Keratinocyte (primary cell): Measurements from ENCODE around the gene WFDC5.
"Not testable (repeated sequence)": the region's sequence is repeated elsewhere in the genome, so short reads cannot be mapped to it uniquely, and the experiment has no call there.

Source experiments
- EZH2 ChIP-seq: IDR thresholded peaks from one replicate; pipeline ENCODE4 v1.6.1; 2012; ENCODE audit warnings: inconsistent platforms, mild to moderate bottlenecking, low read length, moderate library complexity
- TF ChIP-seq, protein P1 (sequence below), 3 experiments: IDR thresholded peaks in 1 of 3; conservative IDR thresholded peaks in 1 of 3; optimal IDR thresholded peaks in 1 of 3; 2 replicates in 2 of 3; 3 replicates in 1 of 3; pipeline versions ENCODE3 to v1.5.1; 2011; ENCODE audit warnings: low read length in 3 of 3, mild to moderate bottlenecking in 3 of 3, moderate library complexity in 2 of 3, control low read depth in 1 of 3, inconsistent platforms in 1 of 3; ENCODE audit not compliant: insufficient read depth in 2 of 3; ENCODE audit errors: extremely low read depth in 1 of 3

DNA sequence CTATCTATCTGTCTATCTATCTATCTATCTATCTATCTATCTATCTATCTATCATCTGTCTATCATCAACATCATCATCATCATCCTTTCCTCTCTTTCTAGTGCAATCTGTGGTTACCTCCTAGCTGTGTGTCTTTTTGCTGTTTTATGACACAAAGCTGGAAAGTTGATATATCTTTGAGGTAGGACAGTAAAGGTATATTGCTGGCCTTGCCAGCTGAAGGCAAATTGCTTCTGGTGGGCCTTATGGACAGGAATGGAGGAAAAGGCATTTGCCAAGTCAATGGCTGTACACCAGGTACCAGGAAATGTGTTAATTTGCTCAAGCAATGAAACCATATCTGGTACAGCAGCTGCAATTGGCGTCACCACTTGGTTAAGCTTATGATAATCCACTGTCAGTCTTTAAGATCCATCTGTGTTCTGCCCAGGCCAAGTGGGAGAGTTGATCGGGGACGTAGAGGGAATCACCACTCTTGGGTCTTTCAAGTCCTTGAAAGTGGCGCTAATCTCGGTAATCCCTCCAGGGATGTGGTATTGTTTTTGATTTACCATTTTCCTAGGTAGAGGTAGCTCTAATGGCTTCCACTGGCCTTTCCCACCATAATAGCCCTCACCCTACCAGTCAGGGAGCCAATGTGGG is 24.9 kb upstream of the WFDC5 start:
- TF ChIP-seq, protein P1, sequence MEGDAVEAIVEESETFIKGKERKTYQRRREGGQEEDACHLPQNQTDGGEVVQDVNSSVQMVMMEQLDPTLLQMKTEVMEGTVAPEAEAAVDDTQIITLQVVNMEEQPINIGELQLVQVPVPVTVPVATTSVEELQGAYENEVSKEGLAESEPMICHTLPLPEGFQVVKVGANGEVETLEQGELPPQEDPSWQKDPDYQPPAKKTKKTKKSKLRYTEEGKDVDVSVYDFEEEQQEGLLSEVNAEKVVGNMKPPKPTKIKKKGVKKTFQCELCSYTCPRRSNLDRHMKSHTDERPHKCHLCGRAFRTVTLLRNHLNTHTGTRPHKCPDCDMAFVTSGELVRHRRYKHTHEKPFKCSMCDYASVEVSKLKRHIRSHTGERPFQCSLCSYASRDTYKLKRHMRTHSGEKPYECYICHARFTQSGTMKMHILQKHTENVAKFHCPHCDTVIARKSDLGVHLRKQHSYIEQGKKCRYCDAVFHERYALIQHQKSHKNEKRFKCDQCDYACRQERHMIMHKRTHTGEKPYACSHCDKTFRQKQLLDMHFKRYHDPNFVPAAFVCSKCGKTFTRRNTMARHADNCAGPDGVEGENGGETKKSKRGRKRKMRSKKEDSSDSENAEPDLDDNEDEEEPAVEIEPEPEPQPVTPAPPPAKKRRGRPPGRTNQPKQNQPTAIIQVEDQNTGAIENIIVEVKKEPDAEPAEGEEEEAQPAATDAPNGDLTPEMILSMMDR (optimal IDR thresholded peaks at IDR 0.05 in 1 of 3, IDR thresholded peaks at IDR 0.05 in 1 of 3, conservative IDR thresholded peaks at IDR 0.05 in 1 of 3; ENCODE audit: extremely low read depth in 1 of 3, insufficient read depth in 2 of 3, low read length in 3 of 3) = not testable (repeated sequence)
- TF ChIP-seq EZH2 = not testable (repeated sequence)
